HG03045 (cell line): Measurements from ENCODE around the gene AAGAB.
"Not testable (repeated sequence)": the region's sequence is repeated elsewhere in the genome, so short reads cannot be mapped to it uniquely, and the experiment has no call there.

Experiments
- ATAC-seq: cut with Tn5 transposase; IDR thresholded peaks from one replicate; pipeline ENCODE4 v1.9.1; 2021; ENCODE audit warnings: mild to moderate bottlenecking, moderate library complexity; ENCODE audit not compliant: unreplicated experiment

AAGAB gene

GRCh38 chr15:67253549-67254237 is 768 bp downstream of the AAGAB start:
- ATAC-seq: no peak

- no peak for ATAC-seq
Observed at GRCh38 chr15:67253101-67253500, 1.4 kb downstream of the AAGAB start.

- no peak for ATAC-seq
Observed at GRCh38 chr15:67251318-67251717, 3.1 kb downstream of the AAGAB start.

- ATAC-seq: no peak
Observed at GRCh38 chr15:67249830-67250229, 4.6 kb downstream of the AAGAB start.

GRCh38 chr15:67248011-67248505 is 6.4 kb downstream of the AAGAB start:
- ATAC-seq: no peak

GRCh38 chr15:67246606-67247005 is 7.9 kb downstream of the AAGAB start:
- ATAC-seq: not testable (repeated sequence)

GRCh38 chr15:67244971-67245478 is 9.4 kb downstream of the AAGAB start:
- ATAC-seq: no peak

- ATAC-seq: no peak
Observed at GRCh38 chr15:67242708-67243111, 11.8 kb downstream of the AAGAB start.

- peak; percentile 76 for ATAC-seq
Observed at GRCh38 chr15:67241132-67241855, 13.2 kb downstream of the AAGAB start.

GRCh38 chr15:67240235-67241131 is 14.0 kb downstream of the AAGAB start:
- ATAC-seq: peak; percentile 5

GRCh38 chr15:67232591-67232990 is 21.9 kb downstream of the AAGAB start:
- ATAC-seq: no peak

- ATAC-seq: no peak
Observed at GRCh38 chr15:67230504-67230903, 24.0 kb downstream of the AAGAB start.

- ATAC-seq: no peak
Observed at GRCh38 chr15:67228286-67228685, 26.2 kb downstream of the AAGAB start.

- ATAC-seq: no peak
Observed at GRCh38 chr15:67227846-67228245, 26.6 kb downstream of the AAGAB start.

- no peak for ATAC-seq
Observed at GRCh38 chr15:67227431-67227830, 27.0 kb downstream of the AAGAB start.

- no peak for ATAC-seq
Observed at GRCh38 chr15:67225336-67225735, 29.1 kb downstream of the AAGAB start.

- no peak for ATAC-seq
Observed at GRCh38 chr15:67224889-67225288, 29.6 kb downstream of the AAGAB start.

GRCh38 chr15:67219288-67219687 is 35.2 kb downstream of the AAGAB start:
- no peak for ATAC-seq

- ATAC-seq: no peak
Observed at GRCh38 chr15:67218428-67218827, 36.0 kb downstream of the AAGAB start.

GRCh38 chr15:67216859-67217258 is 37.6 kb downstream of the AAGAB start:
- ATAC-seq: no peak

- no peak for ATAC-seq
Observed at GRCh38 chr15:67215102-67215501, 39.4 kb downstream of the AAGAB start.
